SU-DHL-6 (cell line): ENCODE data around the gene MYO18A.

ENCODE experiments used
- H2AFZ ChIP-seq: fragments of 200-600 bp; sonication (generic); 2 replicates; pipeline ENCODE4 v1.6.1; 2014; ENCODE audit warnings: low read depth, mild to moderate bottlenecking, moderate library complexity, mixed read lengths, antibody characterized with exemption, low read length; ENCODE audit not compliant: severe bottlenecking
- H3F3A ChIP-seq: fragments of 200-600 bp; shearing (Covaris generic); 2 replicates; pipeline ENCODE4 v1.6.0; 2016; ENCODE audit warnings: antibody characterized with exemption, mild to moderate bottlenecking; ENCODE audit not compliant: insufficient read depth
- H3K27ac ChIP-seq: fragments of 200-600 bp; sonication (generic); 2 replicates; pipeline ENCODE4 v1.5.1; 2016; ENCODE audit warnings: low read depth, mild to moderate bottlenecking, low read length, moderate library complexity, mixed read lengths
- H3K27me3 ChIP-seq: fragments of 200-600 bp; sonication (generic), shearing (Covaris generic); 2 replicates; pipeline ENCODE4 v1.6.0; 2014; ENCODE audit warnings: mild to moderate bottlenecking, low read length
- H3K36me3 ChIP-seq: fragments of 200-600 bp; sonication (generic); 2 replicates; pipeline ENCODE4 v1.6.1; 2014; ENCODE audit warnings: mild to moderate bottlenecking, low read length, mixed read lengths
- H3K4me2 ChIP-seq: fragments of 300-600, 200-600 bp; shearing (Covaris generic), sonication (generic); 2 replicates; pipeline ENCODE4 v1.6.0; 2014; ENCODE audit warnings: low read length, low read depth, mild to moderate bottlenecking; ENCODE audit not compliant: poor library complexity, severe bottlenecking
- H3K4me3 ChIP-seq: fragments of 200-600 bp; sonication (generic); 2 replicates; pipeline ENCODE4 v1.5.1; 2014; ENCODE audit warnings: antibody characterized with exemption, low read length, mild to moderate bottlenecking, mixed read lengths; ENCODE audit not compliant: insufficient read depth, poor library complexity, severe bottlenecking
- H3K79me2 ChIP-seq: fragments of 200-600 bp; sonication (generic); 2 replicates; pipeline ENCODE4 v1.6.1; 2014; ENCODE audit warnings: mild to moderate bottlenecking, low read length, moderate library complexity; ENCODE audit not compliant: insufficient read depth
- H3K9ac ChIP-seq: fragments of 200-600 bp; sonication (generic); 2 replicates; pipeline ENCODE4 v1.7.0; 2014; ENCODE audit warnings: mild to moderate bottlenecking, low read length
- H3K9me2 ChIP-seq: fragments of 200-600 bp; sonication (generic); replicated peaks from 2 replicates; pipeline ENCODE4 v1.6.1; 2014; ENCODE audit warnings: low read length; ENCODE audit not compliant: insufficient read depth
- H3K9me3 ChIP-seq: fragments of 200-600 bp; sonication (generic); 2 replicates; pipeline ENCODE4 v1.6.1; 2014; ENCODE audit warnings: low read length, mixed read lengths; ENCODE audit not compliant: insufficient read depth
- H4K20me1 ChIP-seq: fragments of 200-600 bp; sonication (generic); 2 replicates; pipeline ENCODE4 v1.6.1; 2014; ENCODE audit warnings: low read depth, mild to moderate bottlenecking, antibody characterized with exemption, low read length, moderate library complexity, mixed read lengths
- EZH2phosphoT487 ChIP-seq: fragments of 200-600 bp; sonication (generic), shearing (Covaris generic); conservative IDR thresholded peaks from 2 replicates; pipeline ENCODE4 v1.6.1; 2018; ENCODE audit warnings: mild to moderate bottlenecking, antibody characterized with exemption, low read length, moderate library complexity, mixed read lengths
- TF ChIP-seq, protein P1 (sequence below): fragments of 200-600 bp; sonication (generic); IDR thresholded peaks from one replicate; pipeline ENCODE4 v1.5.1; 2017; ENCODE audit warnings: antibody characterized with exemption, mild to moderate bottlenecking, low read length, moderate library complexity; ENCODE audit not compliant: insufficient read depth, poor library complexity, severe bottlenecking

MYO18A gene

DNA sequence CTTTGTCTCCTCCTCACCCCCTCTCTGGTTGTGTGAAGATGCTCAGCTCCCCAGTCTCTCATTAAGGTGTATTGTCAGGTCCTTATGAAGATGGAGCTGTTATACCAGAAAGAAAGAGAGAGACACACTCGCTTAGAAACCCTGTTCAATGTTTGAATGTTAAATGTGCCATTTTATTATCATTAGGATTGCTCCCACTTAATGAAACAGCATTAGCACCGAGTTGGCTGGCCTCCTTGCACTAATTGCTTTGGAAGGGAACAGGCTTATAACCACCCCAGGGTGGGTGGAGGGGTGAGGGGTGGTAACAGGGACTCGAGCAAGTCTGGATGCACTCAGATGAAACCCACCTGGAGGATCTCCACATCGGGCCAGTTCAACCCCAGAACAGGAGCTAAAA lies 122.8 kb downstream of the MYO18A start:
- Histone ChIP-seq H3K27me3 (no peaks in the 10 kb centered on the region), H3K79me2 (no peaks in the 10 kb centered on the region), H3K4me2 (no peak overlapping the region), H3K4me3 (no peak overlapping the region), H4K20me1 (no peaks in the 10 kb centered on the region), H2AFZ (no peak overlapping the region), H3K27ac (no peak overlapping the region), H3F3A (no peaks in the 10 kb centered on the region), H3K36me3 (no peaks in the 10 kb centered on the region), H3K9ac (no peak overlapping the region), H3K9me2 (no peaks in the 10 kb centered on the region), H3K9me3 (no peaks in the 10 kb centered on the region)
- no peak for TF ChIP-seq EZH2phosphoT487
- TF ChIP-seq, protein P1, sequence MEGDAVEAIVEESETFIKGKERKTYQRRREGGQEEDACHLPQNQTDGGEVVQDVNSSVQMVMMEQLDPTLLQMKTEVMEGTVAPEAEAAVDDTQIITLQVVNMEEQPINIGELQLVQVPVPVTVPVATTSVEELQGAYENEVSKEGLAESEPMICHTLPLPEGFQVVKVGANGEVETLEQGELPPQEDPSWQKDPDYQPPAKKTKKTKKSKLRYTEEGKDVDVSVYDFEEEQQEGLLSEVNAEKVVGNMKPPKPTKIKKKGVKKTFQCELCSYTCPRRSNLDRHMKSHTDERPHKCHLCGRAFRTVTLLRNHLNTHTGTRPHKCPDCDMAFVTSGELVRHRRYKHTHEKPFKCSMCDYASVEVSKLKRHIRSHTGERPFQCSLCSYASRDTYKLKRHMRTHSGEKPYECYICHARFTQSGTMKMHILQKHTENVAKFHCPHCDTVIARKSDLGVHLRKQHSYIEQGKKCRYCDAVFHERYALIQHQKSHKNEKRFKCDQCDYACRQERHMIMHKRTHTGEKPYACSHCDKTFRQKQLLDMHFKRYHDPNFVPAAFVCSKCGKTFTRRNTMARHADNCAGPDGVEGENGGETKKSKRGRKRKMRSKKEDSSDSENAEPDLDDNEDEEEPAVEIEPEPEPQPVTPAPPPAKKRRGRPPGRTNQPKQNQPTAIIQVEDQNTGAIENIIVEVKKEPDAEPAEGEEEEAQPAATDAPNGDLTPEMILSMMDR, result no peak

DNA sequence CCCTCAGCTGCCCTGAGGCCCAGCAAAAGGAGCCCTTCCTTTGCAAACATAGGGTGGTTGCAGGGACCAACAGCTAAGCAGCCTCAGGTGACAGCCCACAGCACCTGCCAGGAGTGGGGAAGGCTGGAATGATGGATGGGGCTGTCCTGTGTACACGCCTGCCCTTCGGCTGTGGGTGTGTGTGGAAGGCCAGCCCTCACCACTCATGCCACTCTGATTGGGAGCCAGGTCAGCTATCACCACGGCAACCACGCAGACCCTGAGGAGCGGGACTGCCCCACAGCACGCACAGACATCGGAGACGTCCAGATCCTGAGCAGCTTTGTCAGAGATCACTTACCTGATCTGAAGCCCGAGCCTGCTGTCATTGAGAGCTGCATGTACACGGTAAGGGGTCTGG lies 125.4 kb downstream of the MYO18A start:
- Histone ChIP-seq H3K27ac (no peak overlapping the region), H3K79me2 (no peaks in the 10 kb centered on the region), H3K9ac (no peak overlapping the region), H3K4me2 (no peak overlapping the region), H4K20me1 (no peaks in the 10 kb centered on the region), H3K9me2 (no peaks in the 10 kb centered on the region), H3K4me3 (no peak overlapping the region), H3K27me3 (no peaks in the 10 kb centered on the region), H3K36me3 (no peaks in the 10 kb centered on the region), H3K9me3 (no peaks in the 10 kb centered on the region), H2AFZ (no peak overlapping the region), H3F3A (no peaks in the 10 kb centered on the region)
- no peak for TF ChIP-seq EZH2phosphoT487
- TF ChIP-seq, protein P1, result no peak

DNA sequence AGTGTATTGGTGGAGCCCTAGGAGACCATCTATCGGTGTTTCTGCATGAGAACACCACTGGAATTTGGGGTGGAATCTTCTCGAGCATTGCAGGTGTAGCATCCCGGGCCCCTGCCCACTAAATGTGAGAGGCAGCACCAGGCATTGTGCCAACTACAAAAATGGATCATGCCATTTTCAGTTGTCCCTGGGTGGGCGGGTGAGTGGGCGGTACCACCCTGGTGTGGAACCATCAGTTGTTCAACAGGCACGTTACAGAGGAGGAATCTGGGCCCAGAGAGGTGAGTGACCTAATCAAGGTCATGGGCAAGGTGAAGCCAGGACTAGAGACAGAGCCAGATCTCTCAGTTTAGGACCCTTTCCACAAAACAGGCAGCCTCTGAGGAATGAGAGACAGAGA lies 128.5 kb downstream of the MYO18A start:
- Histone ChIP-seq H3K27ac (no peak overlapping the region), H3K36me3 (no peaks in the 10 kb centered on the region), H3K4me3 (no peak overlapping the region), H3K4me2 (no peak overlapping the region), H3K9ac (no peak overlapping the region), H3F3A (no peaks in the 10 kb centered on the region), H2AFZ (no peak overlapping the region), H3K9me3 (no peaks in the 10 kb centered on the region), H4K20me1 (no peaks in the 10 kb centered on the region), H3K9me2 (no peaks in the 10 kb centered on the region), H3K79me2 (no peaks in the 10 kb centered on the region), H3K27me3 (no peaks in the 10 kb centered on the region)
- TF ChIP-seq, protein P1, result no peak
- TF ChIP-seq EZH2phosphoT487, result no peak

DNA sequence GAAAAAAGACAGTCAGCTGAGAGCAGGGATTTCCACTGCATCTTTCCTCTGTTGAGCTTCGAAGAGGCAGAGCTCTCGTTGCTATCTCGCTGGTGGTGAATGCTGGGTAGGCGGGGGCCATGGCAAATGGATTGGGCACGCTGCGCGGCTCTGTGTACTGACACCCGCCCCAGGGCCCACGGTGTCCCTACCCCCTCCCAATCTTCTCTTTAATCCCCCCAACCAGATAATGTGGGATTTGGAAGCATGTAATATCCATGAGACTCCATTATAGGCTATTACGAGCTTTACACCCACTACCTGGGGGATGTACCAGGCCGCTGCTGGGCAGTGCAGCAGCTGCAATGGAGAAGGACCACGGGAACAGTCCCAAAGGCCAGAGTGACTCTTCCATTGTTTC lies 129.0 kb downstream of the MYO18A start:
- Histone ChIP-seq H3K27ac (no peak overlapping the region), H3K4me3 (no peak overlapping the region), H3K9ac (no peak overlapping the region), H3K27me3 (no peaks in the 10 kb centered on the region), H3K36me3 (no peaks in the 10 kb centered on the region), H3K79me2 (no peaks in the 10 kb centered on the region), H3K4me2 (no peak overlapping the region), H3F3A (no peaks in the 10 kb centered on the region), H3K9me3 (no peaks in the 10 kb centered on the region), H4K20me1 (no peaks in the 10 kb centered on the region), H2AFZ (no peak overlapping the region), H3K9me2 (no peaks in the 10 kb centered on the region)
- TF ChIP-seq, protein P1, result no peak
- TF ChIP-seq EZH2phosphoT487, result no peak
